GM12891 (cell line): ENCODE data around the gene ADGRB2.

Source experiments
- DNase-seq: peaks from one replicate; pipeline ENCODE4 v3.0.0; 2011; ENCODE audit warnings: low spot score; ENCODE audit not compliant: insufficient read length
- FAIRE-seq: peaks from 2 replicates; lab custom pipeline; 2011; peaks lifted over from hg19 to GRCh38; lab: Jason Lieb, UNC
- PAX5 ChIP-seq: IDR thresholded peaks from 2 replicates; pipeline ENCODE4 v1.6.1; 2011; ENCODE audit warnings: low read length, moderate library complexity, mild to moderate bottlenecking; ENCODE audit not compliant: insufficient read depth, severe bottlenecking
- POLR2A ChIP-seq: IDR thresholded peaks from 2 replicates; pipeline ENCODE4 v1.6.1; 2011; ENCODE audit warnings: low read depth, low read length, control low read depth
- POLR2AphosphoS5 ChIP-seq: IDR thresholded peaks from 2 replicates; pipeline ENCODE4 v1.6.1; 2011; ENCODE audit warnings: low read depth, low read length, control low read depth
- POU2F2 ChIP-seq: IDR thresholded peaks from 2 replicates; pipeline ENCODE4 v1.6.1; 2011; ENCODE audit warnings: low read depth, mild to moderate bottlenecking, control low read depth, low read length, moderate library complexity
- SPI1 ChIP-seq: IDR thresholded peaks from 2 replicates; pipeline ENCODE4 v1.6.1; 2011; ENCODE audit warnings: low read depth, low read length, control low read depth
- TAF1 ChIP-seq: IDR thresholded peaks from 2 replicates; pipeline ENCODE4 v1.6.1; 2011; ENCODE audit warnings: low read depth, low read length, control low read depth

The ADGRB2 gene

DNA sequence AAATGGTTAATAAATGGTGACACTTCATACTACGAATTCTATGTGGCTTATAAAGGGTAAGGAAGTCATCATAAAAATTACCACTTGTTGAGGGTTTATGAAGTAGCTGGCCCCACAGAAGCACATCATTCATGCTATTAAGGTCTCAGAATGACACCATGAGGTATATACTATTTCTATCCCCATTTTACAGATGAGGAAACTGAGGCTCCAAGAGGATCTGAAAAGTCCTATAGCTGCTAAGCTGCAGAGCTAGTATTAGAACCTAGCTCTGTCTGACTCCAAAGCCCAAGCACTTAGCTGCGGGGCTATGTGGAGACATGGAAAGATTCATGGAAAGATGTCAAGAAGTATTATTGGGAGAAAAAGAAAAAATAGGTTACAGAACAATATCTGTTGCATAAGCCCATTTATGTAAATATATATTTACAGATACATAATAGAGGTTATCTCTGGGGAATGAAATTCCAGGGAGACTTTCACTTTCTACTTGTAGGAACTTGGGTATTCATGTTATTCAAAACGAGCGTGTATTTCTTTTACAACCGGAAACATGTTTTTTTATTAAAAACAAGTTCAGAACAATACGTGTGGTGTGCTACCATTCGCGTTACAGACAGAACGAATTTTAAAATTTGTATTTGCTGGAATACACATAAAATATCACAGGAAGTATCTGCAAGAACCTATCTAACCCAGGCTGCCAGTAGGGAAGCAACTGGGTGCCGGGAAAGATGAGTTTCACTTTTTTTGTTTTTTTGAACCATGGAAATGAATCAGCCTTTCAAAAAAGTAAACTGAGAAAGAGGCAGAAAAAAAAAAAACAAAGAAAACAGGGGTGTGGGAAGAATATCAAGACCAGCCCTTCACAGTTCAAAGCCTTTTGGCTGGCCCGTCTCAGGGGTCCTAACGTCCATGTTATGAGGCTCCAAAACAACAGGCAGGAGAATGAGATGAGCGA lies 38.3 kb upstream of the ADGRB2 start:
- no peak for FAIRE-seq
- TF ChIP-seq TAF1 = no peak
- TF ChIP-seq SPI1 = no peak
- no peak for TF ChIP-seq POLR2A
- TF ChIP-seq PAX5 = no peak
- TF ChIP-seq POLR2AphosphoS5 = no peak
- no peak for TF ChIP-seq POU2F2
- no peak for DNase-seq

DNA sequence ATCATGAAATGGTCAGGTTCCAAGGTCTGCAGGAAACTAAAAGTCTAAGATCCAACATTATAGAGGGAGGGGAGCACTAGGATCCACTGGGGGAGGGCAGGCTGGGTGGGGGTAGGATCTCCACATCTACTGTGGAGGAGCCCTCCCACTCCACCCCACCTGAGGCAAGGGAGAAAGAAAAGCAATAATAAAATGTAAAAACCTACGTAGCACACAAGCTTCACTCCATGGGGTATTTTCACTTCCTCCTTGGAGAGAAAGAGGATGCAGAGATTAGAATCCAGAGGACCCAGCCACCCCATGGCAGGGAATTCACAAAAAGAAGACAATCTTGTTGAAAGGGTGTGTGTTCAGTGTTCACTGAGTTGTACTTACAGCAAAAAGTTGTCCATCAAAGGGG lies 37.3 kb upstream of the ADGRB2 start:
- DNase-seq = no peak
- TF ChIP-seq SPI1 = peak; percentile 70
- no peak for TF ChIP-seq POLR2AphosphoS5
- no peak for FAIRE-seq

DNA sequence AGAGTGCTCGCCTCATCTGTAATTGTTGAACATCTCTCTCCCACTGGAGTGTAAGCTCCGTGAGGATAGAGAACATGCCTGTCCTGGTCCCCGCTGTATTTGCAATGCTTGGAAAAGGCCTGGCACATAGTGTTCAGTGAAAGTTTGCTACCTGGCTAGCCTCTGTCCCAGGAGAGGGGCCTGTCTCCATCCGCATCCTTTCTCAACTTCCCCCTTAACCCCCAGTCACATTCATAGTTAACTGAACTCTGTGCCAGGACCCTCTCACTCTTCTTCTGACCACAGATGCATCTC lies 36.5 kb upstream of the ADGRB2 start:
- FAIRE-seq (no peak), DNase-seq (no peak)
- TF ChIP-seq POU2F2 (no peak), PAX5 (no peak), POLR2A (no peak), TAF1 (no peak), POLR2AphosphoS5 (no peak), SPI1 (no peak)

DNA sequence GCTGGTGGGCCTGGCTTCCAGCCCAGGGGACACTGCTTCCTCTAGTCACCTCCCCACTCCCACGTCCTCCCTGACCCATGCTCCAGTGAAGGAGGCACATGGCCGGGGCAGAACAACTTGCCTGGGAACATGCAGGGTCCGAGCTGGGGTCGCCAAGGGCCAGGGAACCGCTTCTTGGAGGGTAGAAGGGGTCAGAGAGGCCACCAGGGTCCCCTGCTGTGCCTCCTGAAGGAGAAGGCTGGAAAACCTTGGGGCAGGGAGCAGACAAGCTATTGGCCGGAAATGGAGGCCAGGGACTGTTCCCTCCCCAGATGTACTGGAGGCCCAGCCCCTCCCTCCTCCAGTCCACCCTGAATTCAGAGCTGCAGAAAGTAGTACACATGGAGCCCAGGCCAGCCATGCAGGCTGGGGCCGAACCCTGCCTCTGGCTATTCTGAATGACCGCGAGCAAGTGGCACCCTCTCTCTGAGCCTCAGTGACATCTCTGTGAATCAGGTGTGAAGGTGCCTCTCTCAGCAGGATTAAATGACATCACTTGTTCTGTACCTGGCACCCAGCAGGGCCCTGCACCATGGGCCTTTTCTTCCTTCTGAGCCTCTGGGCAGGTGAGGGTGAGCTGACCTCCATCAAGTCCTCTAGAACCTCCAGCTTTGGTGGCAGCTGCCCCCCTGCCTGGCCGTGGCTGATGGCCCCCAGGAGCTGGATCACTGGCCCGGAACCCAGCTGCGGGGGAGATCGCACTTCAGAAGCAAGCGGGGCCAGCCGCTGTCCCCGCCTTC lies 35.9 kb upstream of the ADGRB2 start:
- DNase-seq = no peak
- FAIRE-seq = no peak
- no peak for TF ChIP-seq PAX5

DNA sequence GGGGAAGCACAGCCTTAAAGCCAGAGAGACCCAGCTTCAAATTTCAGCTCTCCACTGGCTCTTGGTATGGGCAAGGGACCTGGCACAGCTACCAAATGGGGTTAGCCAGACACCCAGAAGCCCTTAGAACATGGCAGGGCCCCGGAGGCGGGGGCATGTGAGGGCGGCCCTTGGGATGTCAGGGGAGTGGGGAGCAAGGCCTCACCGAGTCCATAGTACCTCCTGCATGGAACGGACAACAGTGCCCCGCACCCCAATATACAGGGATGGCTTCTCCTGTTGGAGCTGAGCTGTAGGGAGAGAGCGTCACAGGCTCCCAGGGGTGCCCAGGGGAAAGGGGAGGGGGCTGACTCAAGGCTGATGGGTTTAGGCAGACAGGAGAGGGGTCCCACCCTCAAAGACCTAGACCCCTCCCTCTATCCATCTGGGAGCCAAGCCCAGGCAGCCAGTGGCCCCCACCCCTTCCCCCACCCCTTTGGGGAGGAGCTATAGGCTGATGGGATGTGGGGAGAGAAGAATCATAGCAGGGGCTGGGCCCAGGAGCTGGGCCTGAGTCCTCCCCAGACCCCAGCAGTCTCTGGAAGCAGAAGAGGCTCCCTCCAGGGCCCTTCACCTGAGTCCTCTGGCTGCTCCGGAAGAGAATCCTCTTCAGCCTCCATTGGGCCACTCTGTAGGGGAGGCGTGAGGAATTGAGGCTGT lies 35.2 kb upstream of the ADGRB2 start:
- DNase-seq (no peak), FAIRE-seq (no peak)
- TF ChIP-seq SPI1 (no peak), PAX5 (no peak), POU2F2 (no peak), POLR2AphosphoS5 (no peak), TAF1 (no peak), POLR2A (no peak)

DNA sequence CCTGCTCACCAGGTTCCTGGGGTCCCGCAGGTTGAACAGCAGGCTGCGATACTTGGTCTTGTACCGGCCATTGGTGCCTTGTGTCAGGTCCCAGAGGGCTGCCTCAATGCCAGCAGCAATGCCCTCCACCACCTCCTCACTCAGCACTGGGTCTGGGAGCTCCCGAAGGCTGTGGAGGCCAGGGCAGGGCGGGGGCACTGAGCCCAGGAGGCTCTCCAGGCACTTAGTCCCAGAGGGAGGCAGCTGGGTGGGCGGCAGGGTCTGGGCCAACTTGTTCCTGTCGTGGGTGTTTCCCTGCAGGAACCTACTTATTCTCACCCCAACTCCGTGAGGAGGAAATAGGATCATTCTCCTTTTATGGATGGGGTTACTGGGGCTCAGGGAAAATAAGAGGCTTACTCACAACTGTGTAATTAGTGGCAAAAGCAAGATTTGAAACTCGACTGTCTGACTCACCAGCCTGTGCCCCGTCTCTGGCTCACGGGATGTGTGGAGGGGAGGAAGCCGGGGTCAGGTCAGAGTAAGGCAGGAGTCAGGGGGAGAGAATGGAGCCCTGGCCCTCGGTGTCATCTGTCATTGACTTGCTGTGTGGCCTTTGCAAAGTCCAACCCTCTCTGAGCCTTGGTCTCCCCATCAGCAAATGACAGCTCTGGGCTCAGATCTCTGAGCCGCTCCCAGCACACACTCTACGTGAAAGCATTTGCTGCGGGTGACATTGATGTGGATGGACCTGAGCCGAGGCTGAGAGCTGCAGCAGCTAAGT lies 34.5 kb upstream of the ADGRB2 start:
- DNase-seq (no peak), FAIRE-seq (peak; percentile 16)
- TF ChIP-seq POLR2A (no peak), PAX5 (no peak), TAF1 (no peak), SPI1 (no peak), POU2F2 (no peak), POLR2AphosphoS5 (no peak)

DNA sequence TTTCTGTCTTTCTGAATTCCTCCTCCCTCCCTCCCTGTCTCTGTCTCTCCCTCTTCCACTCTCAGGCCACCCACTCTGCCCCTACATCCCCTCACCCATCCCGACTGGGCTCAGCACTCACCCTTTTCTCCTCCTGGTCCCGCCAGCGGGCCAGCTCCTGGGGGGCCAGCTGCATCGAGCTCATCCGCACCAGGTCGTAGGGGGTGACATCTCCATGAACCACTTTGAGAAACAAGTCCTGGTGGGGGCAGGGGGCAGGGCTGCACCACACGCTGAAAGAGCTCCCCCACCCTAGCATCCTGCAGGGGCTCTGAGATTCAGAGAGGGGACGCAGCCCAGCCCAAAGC lies 33.9 kb upstream of the ADGRB2 start:
- TF ChIP-seq TAF1 = no peak
- TF ChIP-seq POLR2AphosphoS5 = no peak
- TF ChIP-seq SPI1 = no peak
- no peak for TF ChIP-seq POU2F2
- TF ChIP-seq POLR2A = no peak
- no peak for TF ChIP-seq PAX5
- FAIRE-seq (no peak), DNase-seq (no peak)

DNA sequence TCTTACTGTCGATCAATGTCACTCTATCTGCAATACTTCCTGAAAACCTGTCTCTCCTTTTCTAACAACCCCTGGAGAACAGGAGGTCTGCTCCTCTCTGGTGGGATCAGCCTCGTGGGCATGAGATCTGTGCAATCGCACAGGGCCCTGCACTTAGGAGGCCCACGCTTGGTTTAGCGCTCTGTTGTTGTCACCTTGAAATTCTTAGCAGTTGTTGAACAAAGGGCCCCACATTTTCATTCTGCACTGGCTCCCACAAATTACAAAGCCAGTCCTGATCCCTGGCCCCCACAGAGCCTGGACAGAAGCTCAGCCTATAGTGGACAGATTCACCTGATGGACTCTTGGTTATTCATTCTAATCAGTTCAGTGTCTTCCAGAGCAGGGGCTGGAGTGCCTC lies 33.1 kb upstream of the ADGRB2 start:
- no peak for TF ChIP-seq POLR2A
- TF ChIP-seq TAF1 = no peak
- no peak for TF ChIP-seq PAX5
- no peak for TF ChIP-seq POLR2AphosphoS5
- no peak for TF ChIP-seq SPI1
- no peak for TF ChIP-seq POU2F2

DNA sequence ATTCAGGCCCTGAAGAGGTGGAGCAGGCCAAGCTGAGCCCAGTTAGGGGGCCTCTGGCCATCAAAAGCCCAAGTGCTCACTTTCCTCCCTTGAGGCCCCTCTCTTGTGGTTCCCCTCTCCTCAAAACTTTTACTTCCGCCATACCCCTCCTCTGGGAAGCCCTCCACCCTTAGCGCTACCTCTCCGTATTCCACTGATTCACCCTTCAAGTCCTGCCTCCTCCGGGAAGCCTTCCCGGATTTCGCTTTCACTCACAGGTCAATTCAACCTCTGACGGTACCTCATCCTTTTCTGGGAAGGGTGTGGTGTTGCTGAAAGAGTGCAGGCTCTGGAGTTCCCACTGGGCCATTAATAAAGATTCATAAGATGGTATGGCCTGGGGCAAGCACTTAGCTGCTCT lies 32.6 kb upstream of the ADGRB2 start:
- TF ChIP-seq POLR2A (no peak), TAF1 (no peak), POLR2AphosphoS5 (no peak), SPI1 (no peak), POU2F2 (no peak), PAX5 (no peak)
- DNase-seq (no peak), FAIRE-seq (no peak)

More for the DNA sequence above, 33.1 kb upstream of the ADGRB2 start:
- no peak for DNase-seq
- no peak for FAIRE-seq
